Muscle of arm (tissue), 12 donors: ENCODE measurements around the gene AHCY. TPM values are rescaled to one million over a fixed set of nuclear protein-coding genes. Genes with fewer than 3 reads are reported as not detected.
"Not testable (repeated sequence)": the region's sequence is repeated elsewhere in the genome, so short reads cannot be mapped to it uniquely, and the experiment has no call there.

Experiments used
- DNase-seq: peaks from one replicate; pipeline ENCODE4 v3.0.0-alpha.2; 2013
- polyA plus RNA-seq, 12 donors: library from polyadenylated mRNA; unstranded; fragments of 120-200 nt; gene quantifications; one replicate each; pipeline ENCODE4 v1.2.1, GENCODE V29; 2013; ENCODE audit not compliant: insufficient read length in 12 of 12

The AHCY gene
- polyA plus RNA-seq, 12 donors: 123 to 216 (median 175) TPM; not detected in 1

DNA sequence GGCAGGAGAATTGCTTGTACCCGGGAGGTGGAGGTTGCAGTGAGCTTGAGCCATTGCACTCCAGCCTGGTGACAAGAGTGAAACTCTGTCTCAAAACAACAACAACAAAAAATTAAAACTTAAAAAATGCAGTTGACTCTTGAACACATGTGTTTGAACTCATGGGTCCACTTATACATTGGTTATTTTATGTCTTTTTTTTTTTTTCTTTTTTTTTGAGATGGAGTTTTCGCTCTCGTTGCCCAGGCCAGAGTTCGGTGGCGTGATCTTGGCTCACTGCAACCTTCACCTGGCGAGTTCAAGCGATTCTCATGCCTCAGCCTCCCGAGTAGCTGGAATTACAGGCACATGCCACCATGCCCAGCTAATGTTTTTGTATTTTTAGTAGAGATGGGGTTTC is 39.7 kb downstream of the AHCY start:
- not testable (repeated sequence) for DNase-seq

- DNase-seq: no peak
These were observed 40.5 kb downstream of the AHCY start for GRCh38 chr20:34262488-34263288.

GRCh38 chr20:34260208-34260942 is 42.8 kb downstream of the AHCY start:
- DNase-seq: no peak

DNA sequence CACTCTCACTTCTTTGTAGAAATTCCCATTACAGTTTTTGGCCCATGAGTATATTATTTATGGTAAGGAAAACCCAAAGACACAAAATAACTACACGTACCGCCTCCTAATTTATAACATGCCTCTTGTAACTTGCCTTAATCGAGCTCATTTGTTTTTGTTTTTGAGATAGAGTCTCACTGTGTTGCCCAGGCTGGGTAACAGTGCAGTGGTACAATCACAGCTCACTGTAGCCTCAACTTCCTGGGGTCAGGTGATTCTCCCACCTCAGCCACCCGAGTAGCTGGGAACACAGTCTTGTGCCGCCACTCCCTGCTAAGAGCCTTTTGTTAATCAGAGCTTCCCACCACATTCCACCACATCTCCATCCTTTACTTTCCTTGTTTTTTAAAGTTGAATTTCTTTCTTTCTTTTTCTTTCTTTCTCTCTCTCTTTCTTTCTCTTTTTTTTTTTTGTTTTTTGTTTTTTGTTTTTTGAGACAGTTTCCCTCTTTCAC is 46.5 kb downstream of the AHCY start:
- no peak for DNase-seq

DNA sequence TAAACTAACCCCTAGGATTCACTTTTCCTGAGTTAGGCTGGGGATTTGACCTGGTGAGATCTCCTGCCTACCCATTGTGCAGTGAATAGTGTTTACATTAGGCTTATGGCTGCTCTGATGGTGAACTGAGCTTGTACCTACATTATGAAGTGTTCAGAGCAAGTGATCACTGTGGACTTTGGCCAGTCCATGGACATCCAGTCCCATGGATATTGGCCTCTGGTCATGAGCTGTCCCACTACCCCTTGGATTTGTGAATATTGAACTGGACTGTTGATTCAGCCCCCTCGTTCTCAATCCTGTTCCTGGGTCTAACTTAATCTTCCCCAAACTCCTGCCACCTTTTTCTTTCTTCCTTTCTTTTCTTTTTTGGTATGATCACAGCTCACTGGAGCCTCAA is 48.2 kb downstream of the AHCY start:
- no peak for DNase-seq

- DNase-seq: not testable (repeated sequence)
These were observed 50.6 kb downstream of the AHCY start for GRCh38 chr20:34252431-34253086.

DNA sequence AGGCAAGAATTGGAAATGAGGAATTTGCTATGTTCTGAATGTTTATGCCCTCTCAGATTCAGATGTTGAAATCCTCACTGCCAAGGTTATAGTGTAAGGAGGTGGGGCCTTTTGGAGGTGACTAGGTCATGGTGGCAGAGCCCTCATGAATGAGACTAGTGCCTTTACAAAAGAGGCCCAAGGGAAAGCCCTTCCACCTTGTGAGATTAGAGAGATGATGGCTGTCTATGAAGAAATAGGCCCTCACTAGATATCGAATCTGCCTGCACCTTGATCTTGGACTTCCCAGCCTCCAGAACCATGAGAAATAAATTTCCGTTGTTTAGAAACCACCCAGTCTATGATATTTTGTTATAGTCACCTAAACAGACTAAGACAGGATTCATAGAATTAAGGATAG is 51.5 kb downstream of the AHCY start:
- no peak for DNase-seq

GRCh38 chr20:34250005-34250404 is 53.1 kb downstream of the AHCY start:
- no peak for DNase-seq

- DNase-seq: no peak
These were observed 53.9 kb downstream of the AHCY start for GRCh38 chr20:34249291-34249690.

DNA sequence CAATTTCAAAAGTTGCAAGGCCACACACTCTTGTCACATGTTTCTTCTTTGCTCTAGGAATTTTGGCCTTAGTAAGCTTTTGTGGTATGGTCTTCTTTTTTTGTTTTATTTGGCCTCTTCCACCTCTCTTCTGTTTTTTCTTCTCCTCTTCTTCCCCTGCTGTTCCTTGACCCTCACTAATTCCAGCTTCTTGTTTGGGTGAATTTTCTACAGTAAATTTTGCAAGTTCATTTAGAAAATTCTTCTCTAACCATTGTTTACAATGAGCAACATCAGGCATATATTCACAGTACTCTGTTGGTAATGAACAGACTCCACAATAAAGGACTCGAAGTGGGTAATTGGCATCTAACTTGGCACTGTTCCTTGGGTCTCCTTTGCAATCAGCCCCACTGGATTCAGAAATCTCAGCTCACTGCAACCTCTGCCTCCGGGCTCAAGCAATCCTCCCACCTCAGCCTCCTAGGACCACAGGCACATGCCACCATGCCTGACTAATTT is 57.0 kb downstream of the AHCY start:
- DNase-seq: no peak

DNA sequence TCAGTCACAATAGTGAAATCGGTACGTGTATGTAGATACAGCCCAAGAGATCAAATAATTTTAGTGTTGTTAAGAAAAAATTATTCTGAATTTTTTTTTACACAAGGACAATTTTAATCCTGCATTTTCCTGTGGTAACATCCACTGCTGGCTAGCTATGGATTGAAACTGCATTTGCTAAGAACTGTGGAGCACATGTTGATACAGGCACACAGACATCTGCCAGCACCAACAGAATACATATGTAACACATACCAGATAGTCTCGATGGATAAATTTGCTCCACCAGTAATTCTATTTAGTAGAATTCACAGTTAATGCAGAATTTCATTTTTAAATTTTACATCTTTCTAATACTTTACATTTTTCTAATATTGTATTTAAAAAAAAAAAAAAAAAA is 59.8 kb downstream of the AHCY start:
- DNase-seq: no peak

GRCh38 chr20:34242879-34243278 is 60.3 kb downstream of the AHCY start:
- no peak for DNase-seq

DNA sequence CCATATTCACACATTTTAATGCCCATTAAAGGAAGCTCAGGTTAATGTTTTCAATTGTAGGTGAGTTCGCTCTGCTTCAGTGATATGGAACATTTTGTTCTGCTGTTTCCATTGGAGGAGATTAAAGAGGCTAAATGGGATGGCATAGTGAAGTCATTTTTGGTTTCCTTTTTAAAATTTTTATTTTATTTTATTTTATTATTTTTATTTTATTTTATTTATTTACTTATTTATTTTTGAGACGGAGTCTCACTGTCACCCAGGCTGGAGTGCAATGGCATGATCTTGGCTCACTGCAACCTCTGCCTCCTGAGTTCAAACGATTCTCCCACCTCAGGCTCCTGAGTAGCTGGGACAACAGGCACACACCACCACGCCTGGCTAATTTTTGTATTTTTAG is 61.1 kb downstream of the AHCY start:
- not testable (repeated sequence) for DNase-seq

DNA sequence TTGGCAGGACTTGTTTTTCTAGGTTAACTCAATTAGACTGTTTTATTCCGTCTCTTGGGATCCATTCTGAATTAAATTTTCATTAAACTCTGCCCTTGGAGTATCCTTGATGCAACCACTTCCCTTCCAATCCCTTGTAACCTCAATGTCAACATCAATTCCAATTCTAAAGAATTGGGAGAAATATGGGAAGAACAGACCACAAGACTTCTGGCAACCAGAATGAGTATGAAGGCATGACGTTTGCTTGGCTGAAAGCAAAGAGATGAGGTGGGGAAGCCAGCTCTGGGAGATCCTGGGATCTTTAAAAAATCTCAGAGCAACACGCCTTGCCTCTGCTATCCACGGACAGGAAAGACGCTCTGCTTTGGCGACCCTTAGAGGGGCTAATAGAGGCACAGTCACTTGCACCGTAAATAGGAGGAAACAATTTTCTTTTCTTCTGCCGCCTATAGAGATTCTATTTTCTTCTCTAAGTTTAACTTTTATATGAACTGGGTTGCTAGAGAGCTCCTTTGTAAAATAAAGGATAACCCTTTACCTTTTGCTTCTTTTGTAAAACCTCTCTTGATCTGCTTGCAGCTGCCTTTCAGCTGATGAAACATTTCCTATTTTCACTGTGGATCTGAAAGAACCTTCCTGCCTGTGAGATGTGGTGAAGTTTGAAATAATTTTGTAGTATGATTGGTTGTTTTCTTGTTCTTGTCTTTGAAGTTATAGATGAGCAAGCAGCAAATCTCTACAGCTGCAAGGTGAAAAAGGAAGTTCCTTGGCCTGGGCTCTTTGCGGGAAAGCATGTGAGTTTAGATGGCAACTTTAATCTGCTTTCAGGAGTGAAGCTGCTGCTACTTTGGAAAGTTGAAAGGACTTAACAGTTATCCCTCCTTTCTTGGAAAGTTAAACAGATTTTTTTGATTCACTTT is 62.2 kb downstream of the AHCY start, which contains the start of gene ASIP:
Gene ASIP, plus strand, starts transcription at position 731 of the 923 bp plus-strand sequence. CDS start 18,952 bp downstream, outside the sequence.
- DNase-seq: no peak

- no peak for DNase-seq
These were observed 63.0 kb downstream of the AHCY start for GRCh38 chr20:34240121-34240520.

GRCh38 chr20:34237942-34238341 is 65.2 kb downstream of the AHCY start:
- no peak for DNase-seq

DNA sequence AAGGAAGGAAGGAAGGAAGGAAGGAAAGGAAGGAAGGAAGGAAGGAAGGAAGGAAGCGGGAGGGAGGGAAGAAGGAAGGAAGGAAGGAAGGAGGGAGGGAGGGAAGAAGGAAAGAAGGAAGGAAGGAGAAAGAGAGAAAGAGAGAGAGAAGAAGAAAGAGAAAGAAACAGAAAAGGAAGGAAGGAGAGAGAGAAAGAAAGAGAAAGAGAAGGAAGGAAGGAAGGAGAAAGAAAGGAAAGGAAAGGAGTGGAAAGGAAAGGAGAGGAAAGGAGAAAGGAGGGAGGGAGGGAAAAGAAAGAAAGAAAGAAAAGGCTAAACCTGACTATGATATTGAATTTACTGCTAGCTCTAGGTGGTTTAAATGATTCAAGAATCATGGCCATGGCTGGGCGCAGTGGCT is 67.3 kb downstream of the AHCY start:
- DNase-seq: no peak

- no peak for DNase-seq
These were observed 69.5 kb downstream of the AHCY start for GRCh38 chr20:34233687-34234086.

- DNase-seq: no peak
These were observed 70.6 kb downstream of the AHCY start for GRCh38 chr20:34232494-34233087.

DNA sequence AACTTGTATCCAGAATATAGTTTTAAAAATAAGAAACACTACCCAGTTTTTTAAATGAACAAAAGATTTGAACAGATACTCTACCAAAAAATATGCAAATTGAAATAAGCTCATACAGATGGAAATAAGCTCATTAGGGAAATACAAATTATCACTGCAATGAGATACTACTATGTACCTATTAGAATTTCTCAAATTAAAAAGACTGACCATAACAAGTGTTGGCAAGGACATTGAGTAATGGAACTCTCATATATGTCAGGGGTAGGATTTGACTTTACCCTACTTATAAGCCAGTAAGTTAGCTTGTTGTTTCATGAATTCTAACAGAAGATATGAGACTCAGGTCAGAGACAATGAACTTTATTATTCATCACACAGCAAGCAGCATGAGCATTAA is 71.5 kb downstream of the AHCY start:
- no peak for DNase-seq
